Duodenal mucosa (tissue), 2 donors: ENCODE measurements around the gene KRTAP12-1.
"Not testable (repeated sequence)": the region's sequence is repeated elsewhere in the genome, so short reads cannot be mapped to it uniquely, and the experiment has no call there.

ENCODE experiments used
- H3K27ac ChIP-seq: one replicate; pipeline ENCODE4 v1.7.0; 2013; ENCODE audit warnings: low read depth, low read length
- H3K27me3 ChIP-seq, 2 donors: one replicate each; pipeline ENCODE4 v1.7.0; 2013; ENCODE audit warnings: low read length in 2 of 2, control low read depth in 1 of 2; ENCODE audit not compliant: insufficient read depth in 2 of 2, control insufficient read depth in 1 of 2
- H3K36me3 ChIP-seq, 2 donors: one replicate each; pipeline ENCODE4 v1.7.0; 2013; ENCODE audit warnings: low read length in 2 of 2, control low read depth in 1 of 2; ENCODE audit not compliant: insufficient read depth in 2 of 2, control insufficient read depth in 1 of 2
- H3K4me1 ChIP-seq, 2 donors: one replicate each; pipeline ENCODE4 v1.7.0; 2013; ENCODE audit warnings: low read length in 2 of 2, control low read depth in 1 of 2; ENCODE audit not compliant: insufficient read depth in 2 of 2, control insufficient read depth in 1 of 2
- H3K4me3 ChIP-seq, 2 donors: one replicate each; pipeline ENCODE4 v1.7.0; 2013; ENCODE audit warnings: low read length in 2 of 2, low read depth in 1 of 2
- H3K9ac ChIP-seq, 2 donors: one replicate each; pipeline ENCODE4 v1.7.0; 2013; ENCODE audit warnings: low read length in 2 of 2, low read depth in 1 of 2
- H3K9me3 ChIP-seq, 2 donors: one replicate each; pipeline ENCODE4 v1.7.0; 2013; ENCODE audit warnings: low read length in 2 of 2, control low read depth in 1 of 2; ENCODE audit not compliant: control insufficient read depth in 1 of 2

Gene KRTAP12-1

GRCh38 chr21:44646366-44647221 is 35.4 kb downstream of the KRTAP12-1 start, which contains the start of gene KRTAP10-11:
Gene KRTAP10-11, plus strand, starts transcription at chr21:44646414. Its CDS starts 45 bp downstream, at chr21:44646459.
- not testable (repeated sequence) for H3K4me1 ChIP-seq, H3K27ac ChIP-seq, H3K4me3 ChIP-seq, H3K36me3 ChIP-seq, H3K9ac ChIP-seq, H3K27me3 ChIP-seq
- peaks cover 4 to 11% of the 10 kb centered on the region in 2 donors for H3K9me3 ChIP-seq

GRCh38 chr21:44644878-44645277 is 37.1 kb downstream of the KRTAP12-1 start:
- Histone ChIP-seq H3K4me1 (no peaks in the 10 kb centered on the region), H3K9ac (no peak overlapping the region), H3K4me3 (no peak overlapping the region), H3K27me3 (no peaks in the 10 kb centered on the region), H3K36me3 (no peaks in the 10 kb centered on the region), H3K27ac (no peak overlapping the region), H3K9me3 (peaks cover 7 to 15% of the 10 kb centered on the region in 2 donors)

GRCh38 chr21:44643741-44644310 is 38.1 kb downstream of the KRTAP12-1 start:
- peaks cover 7 to 15% of the 10 kb centered on the region in 2 donors for H3K9me3 ChIP-seq
- no peak overlapping the region for H3K9ac ChIP-seq
- no peak overlapping the region for H3K27ac ChIP-seq
- H3K27me3 ChIP-seq: no peaks in the 10 kb centered on the region
- no peaks in the 10 kb centered on the region for H3K36me3 ChIP-seq
- no peaks in the 10 kb centered on the region for H3K4me1 ChIP-seq
- no peak overlapping the region for H3K4me3 ChIP-seq

GRCh38 chr21:44640761-44641160 is 41.2 kb downstream of the KRTAP12-1 start:
- Histone ChIP-seq H3K9me3 (peaks cover 7 to 15% of the 10 kb centered on the region in 2 donors), H3K36me3 (no peaks in the 10 kb centered on the region)

GRCh38 chr21:44639331-44639655 is 42.7 kb downstream of the KRTAP12-1 start:
- Histone ChIP-seq H3K36me3 (no peaks in the 10 kb centered on the region), H3K4me1 (no peaks in the 10 kb centered on the region), H3K27ac (no peak overlapping the region), H3K27me3 (peaks cover 0 to 2% of the 10 kb centered on the region in 2 donors), H3K9ac (no peak overlapping the region), H3K9me3 (peaks cover 7 to 9% of the 10 kb centered on the region in 2 donors), H3K4me3 (no peak overlapping the region)

More at GRCh38 chr21:44640761-44641160, 41.2 kb downstream of the KRTAP12-1 start:
- Histone ChIP-seq H3K9ac (no peak overlapping the region), H3K4me3 (no peak overlapping the region), H3K4me1 (no peaks in the 10 kb centered on the region), H3K27ac (no peak overlapping the region), H3K27me3 (no peaks in the 10 kb centered on the region)

GRCh38 chr21:44638506-44639330 is 43.2 kb downstream of the KRTAP12-1 start:
- H3K9ac ChIP-seq, H3K9me3 ChIP-seq, H3K4me3 ChIP-seq, H3K4me1 ChIP-seq, H3K36me3 ChIP-seq, H3K27me3 ChIP-seq, H3K27ac ChIP-seq: not testable (repeated sequence)

- H3K9ac ChIP-seq, H3K4me1 ChIP-seq, H3K27me3 ChIP-seq, H3K9me3 ChIP-seq, H3K27ac ChIP-seq, H3K4me3 ChIP-seq, H3K36me3 ChIP-seq: not testable (repeated sequence)
These were observed 44.1 kb downstream of the KRTAP12-1 start for GRCh38 chr21:44637851-44638348.

GRCh38 chr21:44637018-44637850 is 44.7 kb downstream of the KRTAP12-1 start, which contains the start of gene KRTAP10-10:
Gene KRTAP10-10, plus strand, starts transcription at chr21:44637356. Its CDS starts 62 bp downstream, at chr21:44637418.
- Histone ChIP-seq H3K4me1 (no peaks in the 10 kb centered on the region), H3K4me3 (no peak within 1 kb of the TSS), H3K27me3 (peaks cover 0 to 2% of the 10 kb centered on the region in 2 donors)

GRCh38 chr21:44636209-44637017 is 45.5 kb downstream of the KRTAP12-1 start:
- H3K9ac ChIP-seq: no peak overlapping the region
- H3K4me3 ChIP-seq: no peak overlapping the region
- peaks cover 6 to 8% of the 10 kb centered on the region in 2 donors for H3K9me3 ChIP-seq
- H3K27me3 ChIP-seq: peaks cover 0 to 2% of the 10 kb centered on the region in 2 donors
- H3K36me3 ChIP-seq: no peaks in the 10 kb centered on the region
- H3K4me1 ChIP-seq: no peaks in the 10 kb centered on the region
- no peak overlapping the region for H3K27ac ChIP-seq

More at GRCh38 chr21:44637018-44637850, 44.7 kb downstream of the KRTAP12-1 start, which contains the start of gene KRTAP10-10:
- peaks cover 3 to 5% of the 10 kb centered on the region in 2 donors for H3K9me3 ChIP-seq
- H3K9ac ChIP-seq: no peak within 1 kb of the TSS
- no peak within 1 kb of the TSS for H3K27ac ChIP-seq
- no peaks in the 10 kb centered on the region for H3K36me3 ChIP-seq
